Effector memory CD4-positive, alpha-beta T cell (primary cell): Measurements from ENCODE around the gene LARGE1.

Experiments used
- DNase-seq, 3 donors: peaks; one replicate each; pipeline ENCODE4 v3.0.0-alpha.2; 2020
- H3K27ac ChIP-seq: 2 replicates; pipeline ENCODE4 v1.7.0; 2013; ENCODE audit warnings: mild to moderate bottlenecking, low read length, moderate library complexity; ENCODE audit not compliant: insufficient read depth, poor library complexity, severe bottlenecking
- H3K27me3 ChIP-seq: replicated peaks from 2 replicates; pipeline ENCODE4 v1.7.0; 2013; ENCODE audit warnings: mild to moderate bottlenecking, low read length; ENCODE audit not compliant: insufficient read depth, control insufficient read depth, poor library complexity, severe bottlenecking
- H3K36me3 ChIP-seq: 2 replicates; pipeline ENCODE4 v1.7.0; 2013; ENCODE audit warnings: mild to moderate bottlenecking, low read length, moderate library complexity; ENCODE audit not compliant: control insufficient read depth, insufficient read depth
- H3K4me1 ChIP-seq: 2 replicates; pipeline ENCODE4 v1.7.0; 2013; ENCODE audit warnings: low read length, mild to moderate bottlenecking; ENCODE audit not compliant: control insufficient read depth, insufficient read depth, poor library complexity, severe bottlenecking
- H3K4me3 ChIP-seq: 2 replicates; pipeline ENCODE4 v1.7.0; 2013; ENCODE audit warnings: low read length, low read depth, mild to moderate bottlenecking; ENCODE audit not compliant: insufficient read depth, poor library complexity, severe bottlenecking
- H3K9me3 ChIP-seq: 2 replicates; pipeline ENCODE4 v1.7.0; 2013; ENCODE audit warnings: mild to moderate bottlenecking, low read length, moderate library complexity; ENCODE audit not compliant: control insufficient read depth

LARGE1 gene

DNA sequence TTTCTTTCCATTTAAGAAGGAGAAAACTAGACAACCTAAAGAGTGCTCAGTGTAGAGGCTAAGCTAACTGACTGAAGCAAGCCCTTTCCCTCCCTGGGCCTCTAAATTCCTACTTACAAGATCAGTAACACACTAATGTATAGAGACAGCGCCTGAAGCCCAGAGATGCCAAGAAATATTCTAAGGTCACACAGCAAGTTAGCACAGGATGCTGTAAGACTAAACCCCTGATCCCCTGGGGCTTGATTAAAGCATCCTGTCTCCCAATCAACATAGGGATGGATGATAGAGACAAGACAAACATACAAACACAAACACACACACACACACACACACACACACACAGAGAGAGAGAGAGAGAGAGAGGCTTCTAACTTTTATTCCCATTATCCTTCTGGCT is 5.6 kb downstream of the LARGE1 start:
- H3K27ac ChIP-seq = no peak overlapping the region
- H3K4me3 ChIP-seq = no peak overlapping the region
- no peak for DNase-seq
- H3K9me3 ChIP-seq = no peaks in the 10 kb centered on the region
- H3K36me3 ChIP-seq = no peaks in the 10 kb centered on the region
- H3K4me1 ChIP-seq = no peaks in the 10 kb centered on the region
- peaks cover 13% of the 10 kb centered on the region for H3K27me3 ChIP-seq

- H3K36me3 ChIP-seq = no peaks in the 10 kb centered on the region
- no peaks in the 10 kb centered on the region for H3K9me3 ChIP-seq
- no peak overlapping the region for H3K4me3 ChIP-seq
- no peaks in the 10 kb centered on the region for H3K4me1 ChIP-seq
- H3K27me3 ChIP-seq = peaks cover 7% of the 10 kb centered on the region
- H3K27ac ChIP-seq = no peak overlapping the region
- DNase-seq = no peak
Measured at GRCh38 chr22:33914131-33914530, 6.1 kb downstream of the LARGE1 start.

GRCh38 chr22:33913188-33913587 is 7.1 kb downstream of the LARGE1 start:
- Histone ChIP-seq H3K4me1 (no peaks in the 10 kb centered on the region), H3K27ac (no peak overlapping the region), H3K4me3 (no peak overlapping the region), H3K27me3 (no peaks in the 10 kb centered on the region), H3K9me3 (no peaks in the 10 kb centered on the region), H3K36me3 (no peaks in the 10 kb centered on the region)
- no peak for DNase-seq

DNA sequence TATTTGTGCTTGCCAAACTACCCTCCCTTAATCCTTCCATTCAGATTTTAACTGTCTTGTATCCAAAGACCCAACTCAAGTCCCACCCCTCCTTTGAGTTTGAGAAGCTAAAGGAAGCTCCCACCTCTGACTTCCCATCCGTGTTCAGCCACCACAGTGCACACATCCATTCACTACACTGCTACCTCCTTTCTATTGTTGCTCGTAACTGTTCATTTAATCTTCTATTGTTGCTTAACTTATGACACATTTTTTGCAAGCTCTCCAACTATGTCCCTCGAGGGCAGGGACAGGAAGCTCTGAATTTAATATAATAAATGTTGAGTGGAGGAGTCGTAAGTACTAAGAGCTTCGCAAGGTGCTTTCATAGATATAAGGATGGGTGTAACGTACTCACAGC is 10.4 kb downstream of the LARGE1 start:
- Histone ChIP-seq H3K27ac (no peak overlapping the region), H3K27me3 (no peaks in the 10 kb centered on the region), H3K36me3 (no peaks in the 10 kb centered on the region), H3K4me3 (no peak overlapping the region), H3K9me3 (no peaks in the 10 kb centered on the region), H3K4me1 (no peaks in the 10 kb centered on the region)
- DNase-seq = no peak

- H3K4me3 ChIP-seq = no peak overlapping the region
- no peaks in the 10 kb centered on the region for H3K36me3 ChIP-seq
- no peaks in the 10 kb centered on the region for H3K27me3 ChIP-seq
- DNase-seq = no peak
- no peaks in the 10 kb centered on the region for H3K4me1 ChIP-seq
- no peaks in the 10 kb centered on the region for H3K9me3 ChIP-seq
- no peak overlapping the region for H3K27ac ChIP-seq
Measured at GRCh38 chr22:33909075-33909458, 11.2 kb downstream of the LARGE1 start.

DNA sequence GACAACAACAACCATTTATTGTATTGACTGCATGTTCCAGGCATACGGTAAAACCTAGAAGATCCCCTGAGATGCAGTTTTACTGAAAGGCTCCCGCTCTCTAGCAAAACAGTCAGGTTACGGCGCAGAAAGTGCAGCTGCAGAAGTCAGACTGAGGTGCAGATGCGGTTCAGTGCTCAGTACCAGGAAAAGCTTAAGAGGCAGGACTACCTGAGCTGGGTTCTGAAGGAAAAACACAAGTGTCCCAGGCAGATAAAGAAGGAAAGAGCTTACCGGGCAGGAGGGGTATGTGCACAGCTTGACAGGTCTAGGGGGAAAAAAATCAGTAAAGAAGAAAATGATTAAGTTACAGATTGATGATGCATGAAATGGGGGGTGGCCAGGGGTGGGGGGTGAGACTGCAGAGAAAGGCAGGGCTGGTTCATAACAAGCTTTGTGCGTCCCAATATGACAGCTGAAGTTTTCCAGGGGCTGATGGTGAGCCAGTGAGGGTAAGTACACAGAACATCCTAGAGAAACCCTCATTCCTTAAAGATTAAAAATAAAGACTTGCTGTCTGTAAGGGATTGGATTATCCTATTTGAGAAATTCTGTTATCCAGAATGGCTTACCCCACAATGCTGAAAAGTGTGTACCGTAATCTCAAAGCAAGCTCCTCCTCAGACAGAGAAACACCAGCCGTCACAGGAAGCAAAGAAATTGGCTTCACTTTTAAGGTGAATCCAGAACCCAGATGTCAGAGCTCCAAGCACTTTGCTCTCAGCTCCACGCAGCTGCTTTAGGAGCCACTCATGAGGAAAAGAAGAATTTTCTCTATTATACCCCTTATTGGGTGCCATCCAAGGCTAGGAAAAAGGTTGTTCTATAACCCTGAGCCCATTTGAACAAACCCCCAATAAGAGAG is 11.9 kb downstream of the LARGE1 start:
- H3K9me3 ChIP-seq = no peaks in the 10 kb centered on the region
- H3K27me3 ChIP-seq = no peaks in the 10 kb centered on the region
- DNase-seq = no peak
- no peak overlapping the region for H3K27ac ChIP-seq
- H3K4me3 ChIP-seq = no peak overlapping the region
- no peaks in the 10 kb centered on the region for H3K4me1 ChIP-seq
- no peaks in the 10 kb centered on the region for H3K36me3 ChIP-seq

DNA sequence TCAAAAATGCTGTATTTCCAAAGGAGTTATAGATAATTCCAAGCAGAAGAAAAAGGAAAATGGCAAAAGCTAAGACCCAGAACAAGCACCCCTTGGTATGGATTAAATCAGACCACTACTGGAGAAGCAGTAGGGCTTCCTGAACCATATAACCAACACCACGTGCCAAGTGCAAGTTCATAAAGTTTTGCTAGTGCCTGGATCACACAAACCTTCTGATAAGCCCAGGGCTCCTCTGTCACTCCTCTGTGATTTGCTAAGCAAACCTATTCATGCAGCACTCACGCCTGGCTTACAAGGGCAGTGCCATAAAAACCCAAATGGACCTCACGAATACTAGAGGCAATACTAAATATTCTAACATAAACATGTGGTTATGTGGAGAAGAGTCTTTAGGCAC is 13.3 kb downstream of the LARGE1 start:
- H3K4me1 ChIP-seq = no peaks in the 10 kb centered on the region
- no peaks in the 10 kb centered on the region for H3K36me3 ChIP-seq
- DNase-seq = no peak
- H3K27me3 ChIP-seq = no peaks in the 10 kb centered on the region
- H3K9me3 ChIP-seq = no peaks in the 10 kb centered on the region
- no peak overlapping the region for H3K27ac ChIP-seq
- no peak overlapping the region for H3K4me3 ChIP-seq

- Histone ChIP-seq H3K4me1 (no peaks in the 10 kb centered on the region), H3K36me3 (no peaks in the 10 kb centered on the region), H3K27ac (no peak overlapping the region), H3K27me3 (no peaks in the 10 kb centered on the region), H3K9me3 (no peaks in the 10 kb centered on the region), H3K4me3 (no peak overlapping the region)
- no peak for DNase-seq
Measured at GRCh38 chr22:33906475-33906874, 13.8 kb downstream of the LARGE1 start.

GRCh38 chr22:33903012-33903411 is 17.3 kb downstream of the LARGE1 start:
- Histone ChIP-seq H3K4me3 (no peak overlapping the region), H3K36me3 (no peaks in the 10 kb centered on the region), H3K4me1 (no peaks in the 10 kb centered on the region), H3K27ac (no peak overlapping the region), H3K9me3 (no peaks in the 10 kb centered on the region), H3K27me3 (no peaks in the 10 kb centered on the region)
- DNase-seq = no peak

DNA sequence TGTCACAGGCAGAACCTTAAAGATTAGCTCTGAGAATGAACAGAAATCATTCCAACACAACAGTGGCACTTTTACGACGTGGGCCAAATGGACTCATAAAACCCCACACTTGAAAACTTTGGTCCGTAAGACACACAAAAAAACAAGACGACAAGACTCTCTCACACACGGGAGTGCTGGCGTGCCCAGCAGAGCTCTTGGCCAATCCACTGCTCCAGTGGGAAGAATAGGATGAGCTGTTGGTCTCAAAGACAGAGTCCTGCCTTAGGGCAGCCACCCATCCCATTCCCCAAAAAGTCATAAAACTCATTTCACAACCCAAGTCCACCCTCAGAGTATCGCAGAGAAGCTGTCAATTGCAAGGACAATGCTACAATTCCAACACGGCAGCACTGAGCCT is 18.2 kb downstream of the LARGE1 start:
- DNase-seq = no peak
- H3K4me1 ChIP-seq = no peaks in the 10 kb centered on the region
- H3K27me3 ChIP-seq = no peaks in the 10 kb centered on the region
- no peaks in the 10 kb centered on the region for H3K36me3 ChIP-seq
- H3K27ac ChIP-seq = no peak overlapping the region
- H3K4me3 ChIP-seq = no peak overlapping the region
- H3K9me3 ChIP-seq = no peaks in the 10 kb centered on the region
